Prostate gland (tissue), 2 donors: ENCODE data around the gene OR5AR1. TPM values are rescaled to one million over a fixed set of nuclear protein-coding genes. Genes with fewer than 3 reads are reported as not detected.

Experiments used
- DNase-seq: peaks from one replicate; pipeline ENCODE4 v3.0.0-alpha.2; 2019; ENCODE audit warnings: low spot score
- H3K27ac ChIP-seq, 2 donors: fragments of 200-600 bp; sonication (generic); 2 replicates each; pipeline ENCODE4 v1.5.1; 2017 to 2019
- H3K27me3 ChIP-seq: fragments of 200-600 bp; sonication (generic); replicated peaks from 2 replicates; pipeline ENCODE4 v1.5.1; 2019; ENCODE audit not compliant: insufficient read depth
- H3K36me3 ChIP-seq, 2 donors: fragments of 200-600 bp; sonication (generic); 1 replicate in 1 of 2; 2 replicates in 1 of 2; pipeline versions ENCODE4 v1.5.1 to v1.8.1; 2017 to 2019
- H3K4me1 ChIP-seq: fragments of 200-600 bp; sonication (generic); replicated peaks from 2 replicates; pipeline ENCODE4 v1.5.1; 2019
- H3K4me3 ChIP-seq, 2 donors: fragments of 200-600 bp; sonication (generic); 2 replicates each; pipeline ENCODE4 v1.5.1; 2017 to 2019
- H3K9me3 ChIP-seq: fragments of 200-600 bp; sonication (generic); 2 replicates; pipeline ENCODE4 v1.5.1; 2017
- CTCF ChIP-seq, 4 experiments: fragments of 200-600 bp in 2 of 4; fragments of 450-650 bp in 2 of 4; sonication (generic) in 2 of 4; IDR thresholded peaks; 1 replicate in 3 of 4; 2 replicates in 1 of 4; pipeline ENCODE4 v1.5.1; 2016 to 2019; ENCODE audit warnings: antibody characterized with exemption in 4 of 4, mild to moderate bottlenecking in 2 of 4, moderate library complexity in 2 of 4
- POLR2A ChIP-seq: fragments of 450-650 bp; IDR thresholded peaks from one replicate; pipeline ENCODE4 v1.6.1; 2016; ENCODE audit warnings: antibody characterized with exemption, mild to moderate bottlenecking
- POLR2AphosphoS5 ChIP-seq: sonication (generic); formaldehyde crosslinking; IDR thresholded peaks from one replicate; pipeline ENCODE4 v1.6.1; 2017; ENCODE audit warnings: antibody characterized with exemption
- WGBS: methylation state at CpG from one replicate; pipeline ENCODE4 v1.1.5; 2018; 5-methylcytosine and 5-hydroxymethylcytosine counted together
- intact Hi-C: fragments of 100-400 bp; cut with DNase I; formaldehyde crosslinking; loops from one replicate; pipeline ENCODE4 v1.14.2; 2022
- small RNA-seq, 2 donors: library from RNA; depleted of rRNA; stranded (forward); fragments of <200 nt; gene quantifications; one replicate each; pipeline ENCODE3, GENCODE V24; 2016
- total RNA-seq, 2 donors: library from RNA; depleted of rRNA; stranded (reverse); fragments of >200 nt; gene quantifications; one replicate each; pipeline ENCODE4 v1.1.0, GENCODE V29; 2016

The OR5AR1 gene
- total RNA-seq, 2 donors from 2014 or later: not detected

GRCh38 chr11:56705784-56706396 lies 42.4 kb downstream of the OR5AR1 start:
- Histone ChIP-seq H3K4me3 (no peak overlapping the region), H3K36me3 (no peaks in the 10 kb centered on the region), H3K4me1 (no peaks in the 10 kb centered on the region), H3K27ac (no peak overlapping the region), H3K27me3 (no peaks in the 10 kb centered on the region), H3K9me3 (no peaks in the 10 kb centered on the region)
- DNase-seq: no peak
- no peak for TF ChIP-seq CTCF (IDR thresholded peaks at IDR 0.05)
- TF ChIP-seq POLR2AphosphoS5: no peak
- intact Hi-C loops: no loop called here
- WGBS: 54% methylated on average over 1 of the region's 1 CpG

DNA sequence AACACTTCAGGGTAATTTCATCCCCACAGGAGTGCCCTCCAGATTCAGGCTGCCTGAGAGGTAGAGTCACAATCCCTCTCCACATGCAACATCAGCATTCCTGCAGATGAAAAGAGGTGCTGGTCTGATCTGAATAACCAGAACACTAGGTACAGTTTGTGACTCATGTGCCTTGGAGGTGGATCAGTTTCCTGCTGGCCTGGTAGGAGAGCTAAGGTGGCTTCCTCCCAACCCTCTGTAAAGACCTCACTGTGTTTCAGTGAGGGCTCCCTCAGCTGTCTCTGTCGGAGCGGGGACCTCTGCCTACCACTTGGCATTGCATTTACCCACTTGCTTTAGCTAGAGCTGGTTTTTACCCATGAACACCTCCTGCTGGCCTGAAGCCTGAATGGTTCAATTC lies 43.0 kb downstream of the OR5AR1 start:
- no peak overlapping the region for H3K4me3 ChIP-seq
- 68% methylated on average over 2 of the region's 2 CpGs for WGBS
- no peaks in the 10 kb centered on the region for H3K9me3 ChIP-seq
- intact Hi-C loops: no loop called here
- H3K27me3 ChIP-seq: no peaks in the 10 kb centered on the region
- no peaks in the 10 kb centered on the region for H3K36me3 ChIP-seq
- no peak for TF ChIP-seq POLR2A
- TF ChIP-seq POLR2AphosphoS5: no peak
- TF ChIP-seq CTCF (IDR thresholded peaks at IDR 0.05): no peak
- H3K27ac ChIP-seq: no peak overlapping the region
- H3K4me1 ChIP-seq: no peaks in the 10 kb centered on the region
- DNase-seq: no peak

DNA sequence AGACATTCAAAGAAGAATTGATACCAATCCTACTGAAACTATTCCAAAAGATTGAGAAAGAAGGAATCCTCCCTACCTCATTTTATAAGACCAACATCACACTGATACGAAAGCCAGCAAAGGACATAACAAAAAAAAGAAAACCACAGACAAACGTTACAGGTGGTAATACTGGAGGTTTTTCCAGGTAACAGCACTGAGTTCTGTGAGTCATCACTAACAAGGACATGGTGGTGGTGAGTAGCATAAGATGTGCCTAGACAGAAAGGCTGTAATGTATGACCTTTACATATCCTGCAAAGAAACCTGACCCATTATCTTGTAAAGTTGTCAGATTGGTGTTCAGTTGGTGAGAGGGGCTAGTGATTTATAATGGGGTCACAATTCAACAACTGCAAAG lies 50.7 kb downstream of the OR5AR1 start:
- DNase-seq: no peak
- no peak overlapping the region for H3K4me3 ChIP-seq
- intact Hi-C loops: no loop called here
- no peaks in the 10 kb centered on the region for H3K9me3 ChIP-seq
- no peaks in the 10 kb centered on the region for H3K27me3 ChIP-seq
- no peaks in the 10 kb centered on the region for H3K36me3 ChIP-seq
- no peaks in the 10 kb centered on the region for H3K4me1 ChIP-seq
- H3K27ac ChIP-seq: no peak overlapping the region
- TF ChIP-seq POLR2AphosphoS5 (no peak), POLR2A (no peak), CTCF (IDR thresholded peaks at IDR 0.05) (no peak)
- 58% methylated on average over 2 of the region's 2 CpGs for WGBS

Small RNA genes lying within 50 kb of the gene (small RNA-seq; reads per million reads assigned to genes)
- gene AP004245.1: 0 reads per million in 2 donors

Other genes with a start within 250 kb of the OR5AR1 start
- not detected for gene OR5M3, start 190.3 kb upstream of the OR5AR1 start, total RNA-seq
- not detected for gene OR5M8, start 172.3 kb upstream of the OR5AR1 start, total RNA-seq
- not detected for gene OR5M11, start 120.4 kb upstream of the OR5AR1 start, total RNA-seq
- gene OR5M10, start 86.0 kb upstream of the OR5AR1 start, total RNA-seq: not detected
- gene OR5M1, start 48.8 kb upstream of the OR5AR1 start, total RNA-seq: not detected
- not detected for gene OR5AP2, start 21.2 kb upstream of the OR5AR1 start, total RNA-seq
- gene OR9G1, start 35.4 kb downstream of the OR5AR1 start, total RNA-seq: not detected
- not detected for gene OR9G4, start 85.0 kb downstream of the OR5AR1 start, total RNA-seq